HEK293T (cell line): ENCODE measurements around the gene LRRC71.

ENCODE experiments used
- CTCF ChIA-PET: fragments of 350-600 bp; formaldehyde crosslinking; extraction: SDS; loops from one replicate; lab custom pipeline; 2021; ENCODE audit warnings: antibody characterized with exemption, inconsistent platforms; lab: Yijun Ruan, JAX
- POLR2A ChIA-PET: fragments of 350-600 bp; formaldehyde crosslinking; extraction: SDS; loops from one replicate; lab custom pipeline; 2020; ENCODE audit warnings: antibody characterized with exemption, inconsistent platforms; lab: Yijun Ruan, JAX
- DNase-seq: peaks from one replicate; pipeline ENCODE4 v3.0.0; 2012; ENCODE audit warnings: mixed read lengths; ENCODE audit errors: extremely low spot score
- ARNT ChIP-seq: fragments of 450-650 bp; IDR thresholded peaks from 2 replicates; pipeline ENCODE4 v1.6.1; 2017; ENCODE audit warnings: mild to moderate bottlenecking
- BHLHE40 ChIP-seq: fragments of 450-650 bp; IDR thresholded peaks from 2 replicates; pipeline ENCODE4 v1.6.1; 2016; ENCODE audit warnings: mild to moderate bottlenecking, moderate library complexity, borderline replicate concordance
- CTBP1 ChIP-seq: fragments of 450-650 bp; IDR thresholded peaks from 2 replicates; pipeline ENCODE4 v1.6.1; 2016; ENCODE audit warnings: borderline replicate concordance
- ELF4 ChIP-seq: fragments of 450-650 bp; IDR thresholded peaks from 2 replicates; pipeline ENCODE4 v1.6.1; 2017; ENCODE audit warnings: antibody characterized with exemption
- FOXA1 ChIP-seq: fragments of 450-650 bp; IDR thresholded peaks from 2 replicates; pipeline ENCODE4 v1.6.1; 2016; ENCODE audit warnings: mild to moderate bottlenecking
- FOXK2 ChIP-seq: fragments of 450-650 bp; IDR thresholded peaks from 2 replicates; pipeline ENCODE4 v1.6.1; 2016; ENCODE audit warnings: mild to moderate bottlenecking
- FOXM1 ChIP-seq: fragments of 450-650 bp; IDR thresholded peaks from 2 replicates; pipeline ENCODE4 v1.6.1; 2017; ENCODE audit warnings: mild to moderate bottlenecking, borderline replicate concordance
- HDGF ChIP-seq: fragments of 450-650 bp; IDR thresholded peaks from 2 replicates; pipeline ENCODE4 v1.6.1; 2017; ENCODE audit warnings: antibody characterized with exemption, borderline replicate concordance
- L3MBTL2 ChIP-seq: fragments of 450-650 bp; conservative IDR thresholded peaks from 2 replicates; pipeline ENCODE4 v1.6.1; 2016; ENCODE audit warnings: mild to moderate bottlenecking
- LEF1 ChIP-seq: fragments of 450-650 bp; IDR thresholded peaks from 2 replicates; pipeline ENCODE4 v1.6.1; 2017; ENCODE audit warnings: mild to moderate bottlenecking, borderline replicate concordance
- NFRKB ChIP-seq: fragments of 450-650 bp; IDR thresholded peaks from 2 replicates; pipeline ENCODE4 v1.6.1; 2016; ENCODE audit warnings: mild to moderate bottlenecking, moderate library complexity
- PKNOX1 ChIP-seq: fragments of 450-650 bp; IDR thresholded peaks from 2 replicates; pipeline ENCODE4 v1.6.1; 2016
- SP1 ChIP-seq: fragments of 450-650 bp; IDR thresholded peaks from 2 replicates; pipeline ENCODE4 v1.6.1; 2017
- SUZ12 ChIP-seq: fragments of 450-650 bp; IDR thresholded peaks from 2 replicates; pipeline ENCODE4 v1.6.1; 2016; ENCODE audit warnings: mild to moderate bottlenecking
- TARDBP ChIP-seq: fragments of 450-650 bp; IDR thresholded peaks from 2 replicates; pipeline ENCODE4 v1.6.1; 2016
- ZNF384 ChIP-seq: fragments of 450-650 bp; IDR thresholded peaks from 2 replicates; pipeline ENCODE4 v1.6.1; 2016

Gene LRRC71

GRCh38 chr1:156930483-156930882 lies 10.1 kb downstream of the LRRC71 start:
- no peak for DNase-seq
- CTCF ChIA-PET: interaction anchor here (1.7 kb wide), 1 partner anchor 38 kb away, joined by 4 read pairs; no protein-coding TSS in a partner anchor

GRCh38 chr1:156931211-156931952 lies 10.9 kb downstream of the LRRC71 start:
- POLR2A ChIA-PET: no interaction called here
- DNase-seq: no peak
- no peak for TF ChIP-seq L3MBTL2
- TF ChIP-seq FOXM1: no peak
- TF ChIP-seq FOXA1: no peak
- TF ChIP-seq BHLHE40: no peak
- CTCF ChIA-PET: interaction anchor here (1.0 to 1.7 kb wide), 2 partner anchors 39 to 42 kb away, joined by 3 to 4 read pairs; no protein-coding TSS in a partner anchor

More at GRCh38 chr1:156930483-156930882, 10.1 kb downstream of the LRRC71 start:
- TF ChIP-seq PKNOX1: no peak
- TF ChIP-seq TARDBP: no peak
- no peak for TF ChIP-seq HDGF
- no peak for TF ChIP-seq SP1
- TF ChIP-seq BHLHE40: no peak
- no peak for TF ChIP-seq FOXK2
- TF ChIP-seq FOXA1: no peak
- TF ChIP-seq CTBP1: no peak
- no peak for TF ChIP-seq NFRKB
- TF ChIP-seq LEF1: no peak
- no peak for TF ChIP-seq L3MBTL2
- POLR2A ChIA-PET: no interaction called here

- ChIA-PET POLR2A (no interaction called here), CTCF (interaction anchor here (1.0 kb wide), 1 partner anchor 43 kb away, joined by 3 read pairs; no protein-coding TSS in a partner anchor)
- DNase-seq: no peak
- TF ChIP-seq CTBP1 (no peak), SUZ12 (no peak), SP1 (no peak), PKNOX1 (no peak), BHLHE40 (no peak), LEF1 (no peak), TARDBP (no peak), FOXK2 (no peak), FOXM1 (no peak), NFRKB (no peak), FOXA1 (no peak), HDGF (no peak), ARNT (no peak)
These were observed 11.7 kb downstream of the LRRC71 start for GRCh38 chr1:156931974-156932710.

- ChIA-PET POLR2A (interaction anchor here (0.8 kb wide), 1 partner anchor 141 kb away, joined by 3 read pairs; no protein-coding TSS in a partner anchor), CTCF (no interaction called here)
- TF ChIP-seq FOXA1 (no peak), NFRKB (no peak), BHLHE40 (no peak), ZNF384 (no peak), SUZ12 (no peak), FOXM1 (no peak), L3MBTL2 (no peak), HDGF (no peak), FOXK2 (no peak), SP1 (no peak), ARNT (no peak), PKNOX1 (no peak), TARDBP (no peak), CTBP1 (no peak), ELF4 (no peak), LEF1 (no peak)
- DNase-seq: no peak
These were observed 12.7 kb downstream of the LRRC71 start for GRCh38 chr1:156933136-156933535.

- TF ChIP-seq TARDBP: no peak
- no peak for TF ChIP-seq FOXK2
- TF ChIP-seq ELF4: no peak
- no peak for TF ChIP-seq L3MBTL2
- TF ChIP-seq BHLHE40: no peak
- no peak for TF ChIP-seq ZNF384
- ChIA-PET POLR2A (no interaction called here), CTCF (interaction anchor here (1.3 kb wide), 1 partner anchor 44 kb away, joined by 5 read pairs; no protein-coding TSS in a partner anchor)
- no peak for DNase-seq
These were observed 15.2 kb downstream of the LRRC71 start for GRCh38 chr1:156935505-156936128.

- ChIA-PET POLR2A (no interaction called here), CTCF (interaction anchor here (1.3 kb wide), 1 partner anchor 44 kb away, joined by 5 read pairs; no protein-coding TSS in a partner anchor)
- DNase-seq: no peak
- TF ChIP-seq FOXA1: no peak
- TF ChIP-seq ARNT: no peak
- TF ChIP-seq NFRKB: no peak
- TF ChIP-seq CTBP1: no peak
- no peak for TF ChIP-seq BHLHE40
- TF ChIP-seq HDGF: no peak
- TF ChIP-seq LEF1: no peak
- no peak for TF ChIP-seq ZNF384
- TF ChIP-seq L3MBTL2: no peak
- no peak for TF ChIP-seq SUZ12
- no peak for TF ChIP-seq FOXK2
- TF ChIP-seq SP1: no peak
- no peak for TF ChIP-seq ELF4
- no peak for TF ChIP-seq FOXM1
- TF ChIP-seq TARDBP: no peak
- TF ChIP-seq PKNOX1: no peak
These were observed 15.8 kb downstream of the LRRC71 start for GRCh38 chr1:156936191-156936590.
